Thyroid gland (tissue), 4 donors: ENCODE results near the gene KCNIP4.

ENCODE experiments used
- CTCF ChIP-seq, 6 experiments: fragments of 200-600 bp in 3 of 6; fragments of 450-650 bp in 3 of 6; sonication (generic) in 3 of 6; IDR thresholded peaks; one replicate each; pipeline ENCODE4 v1.5.1; 2016 to 2019; ENCODE audit warnings: antibody characterized with exemption in 6 of 6, mild to moderate bottlenecking in 2 of 6, inconsistent platforms in 1 of 6, moderate library complexity in 1 of 6
- POLR2A ChIP-seq, 2 donors: fragments of 450-650 bp; IDR thresholded peaks; one replicate each; pipeline ENCODE4 v1.6.1; 2017; ENCODE audit warnings: antibody characterized with exemption in 2 of 2, mild to moderate bottlenecking in 2 of 2, moderate library complexity in 1 of 2

- no peak for TF ChIP-seq CTCF (IDR thresholded peaks at IDR 0.05)
- no peak for TF ChIP-seq POLR2A (IDR thresholded peaks at IDR 0.05)
Measured at GRCh38 chr4:20916106-20916505, 1032.5 kb downstream of the KCNIP4 start.
